Mesenchymal stem cell (in vitro differentiated cells and primary cell): ENCODE data around the gene PRR35.

ENCODE experiments used
- DNase-seq: peaks from one replicate; pipeline ENCODE4 v3.0.0-alpha.2; 2013
- H2AFZ ChIP-seq: one replicate; pipeline ENCODE4 v1.6.1; 2013; ENCODE audit warnings: low read depth, mild to moderate bottlenecking, control low read depth, inconsistent platforms, low read length, moderate library complexity
- H2AK5ac ChIP-seq: 2 replicates; pipeline ENCODE4 v1.6.1; 2013; ENCODE audit warnings: low read length, moderate library complexity, mild to moderate bottlenecking, inconsistent platforms; ENCODE audit not compliant: severe bottlenecking
- H2BK120ac ChIP-seq: one replicate; pipeline ENCODE4 v1.6.1; 2013; ENCODE audit warnings: low read depth, mild to moderate bottlenecking, inconsistent platforms, low read length, moderate library complexity
- H2BK12ac ChIP-seq, 2 experiments: one replicate each; pipeline ENCODE4 v1.6.1; 2013; ENCODE audit warnings: inconsistent platforms in 2 of 2, low read length in 2 of 2, mild to moderate bottlenecking in 2 of 2, moderate library complexity in 2 of 2, control low read depth in 1 of 2
- H2BK15ac ChIP-seq: one replicate; pipeline ENCODE4 v1.6.1; 2013; ENCODE audit warnings: mild to moderate bottlenecking, low read depth, inconsistent platforms; ENCODE audit not compliant: poor library complexity, severe bottlenecking
- H2BK5ac ChIP-seq: 2 replicates; pipeline ENCODE4 v1.6.1; 2013; ENCODE audit warnings: low read depth, mild to moderate bottlenecking, low read length, control low read depth, inconsistent platforms; ENCODE audit not compliant: poor library complexity, severe bottlenecking
- H3K14ac ChIP-seq, 2 experiments: one replicate each; pipeline ENCODE4 v1.6.1; 2013; ENCODE audit warnings: inconsistent platforms in 2 of 2, low read length in 2 of 2, control low read depth in 1 of 2, mild to moderate bottlenecking in 1 of 2, moderate library complexity in 1 of 2
- H3K18ac ChIP-seq, 2 experiments: one replicate each; pipeline ENCODE4 v1.6.1; 2013; ENCODE audit warnings: inconsistent platforms in 2 of 2, low read length in 2 of 2, control low read depth in 1 of 2, low read depth in 1 of 2, mild to moderate bottlenecking in 1 of 2
- H3K23ac ChIP-seq, 2 experiments: one replicate each; pipeline ENCODE4 v1.6.1; 2013; ENCODE audit warnings: inconsistent platforms in 2 of 2, low read length in 2 of 2, mild to moderate bottlenecking in 2 of 2, moderate library complexity in 2 of 2, control low read depth in 1 of 2
- H3K27ac ChIP-seq: 2 replicates; pipeline ENCODE4 v1.5.1; 2013; ENCODE audit warnings: mild to moderate bottlenecking, moderate library complexity, low read length, control low read depth, inconsistent platforms; ENCODE audit not compliant: poor library complexity, severe bottlenecking
- H3K27me3 ChIP-seq, 2 experiments: 2 replicates each; pipeline versions ENCODE4 v1.6.1 to v1.7.0; 2013; ENCODE audit warnings: low read length in 2 of 2, mild to moderate bottlenecking in 2 of 2, moderate library complexity in 2 of 2, control low read depth in 1 of 2, inconsistent platforms in 1 of 2; ENCODE audit not compliant: control insufficient read depth in 1 of 2, insufficient read depth in 1 of 2
- H3K36me3 ChIP-seq, 2 experiments: 2 replicates each; pipeline versions ENCODE4 v1.6.1 to v1.7.0; 2013; ENCODE audit warnings: low read length in 2 of 2, control low read depth in 1 of 2, inconsistent platforms in 1 of 2, low read depth in 1 of 2, mild to moderate bottlenecking in 1 of 2; ENCODE audit not compliant: insufficient read depth in 2 of 2, control insufficient read depth in 1 of 2
- H3K4ac ChIP-seq, 2 experiments: one replicate each; pipeline ENCODE4 v1.6.1; 2013; ENCODE audit warnings: inconsistent platforms in 2 of 2, low read length in 2 of 2, mild to moderate bottlenecking in 2 of 2, moderate library complexity in 2 of 2, control low read depth in 1 of 2, low read depth in 1 of 2
- H3K4me1 ChIP-seq: 2 replicates; pipeline ENCODE4 v1.6.1; 2013; ENCODE audit warnings: low read depth, low read length, control low read depth; ENCODE audit not compliant: control insufficient read depth, insufficient read depth
- H3K4me2 ChIP-seq: 2 replicates; pipeline ENCODE4 v1.6.1; 2013; ENCODE audit warnings: low read length, mild to moderate bottlenecking, inconsistent platforms; ENCODE audit not compliant: poor library complexity, severe bottlenecking
- H3K4me3 ChIP-seq, 2 experiments: 2 replicates each; pipeline versions ENCODE4 v1.5.1 to v1.7.0; 2013; ENCODE audit warnings: low read length in 2 of 2, mild to moderate bottlenecking in 2 of 2, control low read depth in 1 of 2, low read depth in 1 of 2; ENCODE audit not compliant: insufficient read depth in 1 of 2
- H3K79me1 ChIP-seq: replicated peaks from 2 replicates; pipeline ENCODE4 v1.6.1; 2013; ENCODE audit warnings: mild to moderate bottlenecking, control low read depth, low read length, inconsistent platforms; ENCODE audit not compliant: poor library complexity, severe bottlenecking
- H3K9ac ChIP-seq: 2 replicates; pipeline ENCODE4 v1.7.0; 2013; ENCODE audit warnings: mild to moderate bottlenecking, low read length, moderate library complexity
- H3K9me3 ChIP-seq: 2 replicates; pipeline ENCODE4 v1.7.0; 2013; ENCODE audit warnings: mild to moderate bottlenecking, low read length; ENCODE audit not compliant: control insufficient read depth
- H4K8ac ChIP-seq: one replicate; pipeline ENCODE4 v1.6.1; 2013; ENCODE audit warnings: inconsistent platforms, mild to moderate bottlenecking, low read length, moderate library complexity
- H4K91ac ChIP-seq: one replicate; pipeline ENCODE4 v1.6.1; 2013; ENCODE audit warnings: mild to moderate bottlenecking, low read length, inconsistent platforms
- WGBS: methylation state at CpG from one replicate; pipeline ENCODE4 v1.1.7; 2013; ENCODE audit warnings: mixed read lengths; 5-methylcytosine and 5-hydroxymethylcytosine counted together

PRR35 gene

GRCh38 chr16:591892-592517 lies 31.8 kb downstream of the PRR35 start:
- H2BK15ac ChIP-seq = no peak overlapping the region

GRCh38 chr16:592518-593306 lies 32.5 kb downstream of the PRR35 start:
- Histone ChIP-seq H2BK12ac (no peak overlapping the region), H3K18ac (no peak overlapping the region), H3K4me2 (no peak overlapping the region), H2BK5ac (no peak overlapping the region), H3K23ac (no peak overlapping the region), H4K91ac (peak overlapping the region; percentile 19), H3K36me3 (peaks cover 0 to 29% of the 10 kb centered on the region in 2 experiments), H2BK120ac (no peak overlapping the region), H3K9ac (no peak overlapping the region), H3K4ac (no peak overlapping the region), H4K8ac (no peak overlapping the region), H3K27me3 (no peaks in the 10 kb centered on the region), H3K79me1 (peaks cover 51% of the 10 kb centered on the region), H3K4me1 (peaks cover 45% of the 10 kb centered on the region), H2AK5ac (no peak overlapping the region), H2AFZ (no peak overlapping the region), H3K14ac (no peak overlapping the region), H3K4me3 (no peak overlapping the region), H3K9me3 (no peaks in the 10 kb centered on the region), H2BK15ac (no peak overlapping the region), H3K27ac (no peak overlapping the region)
- peak; percentile 61 for DNase-seq
- WGBS = 92% methylated on average over 24 of the region's 24 CpGs

More at GRCh38 chr16:591892-592517, 31.8 kb downstream of the PRR35 start:
- no peak for DNase-seq
- no peak overlapping the region for H2AFZ ChIP-seq
- peaks cover 51% of the 10 kb centered on the region for H3K4me1 ChIP-seq
- no peaks in the 10 kb centered on the region for H3K9me3 ChIP-seq
- no peak overlapping the region for H4K8ac ChIP-seq
- peak overlapping the region; percentile 19 for H4K91ac ChIP-seq
- 95% methylated on average over 15 of the region's 15 CpGs for WGBS
- no peak overlapping the region for H3K4me2 ChIP-seq
- H3K79me1 ChIP-seq = peaks cover 49% of the 10 kb centered on the region
- no peak overlapping the region for H3K14ac ChIP-seq
- no peak overlapping the region for H2BK12ac ChIP-seq
- H2BK5ac ChIP-seq = no peak overlapping the region
- H2AK5ac ChIP-seq = no peak overlapping the region
- no peak overlapping the region for H3K23ac ChIP-seq
- peaks cover 0 to 28% of the 10 kb centered on the region in 2 experiments for H3K36me3 ChIP-seq
- no peak overlapping the region for H2BK120ac ChIP-seq
- no peak overlapping the region for H3K27ac ChIP-seq
- no peak overlapping the region for H3K4ac ChIP-seq
- no peak overlapping the region for H3K4me3 ChIP-seq
- no peak overlapping the region for H3K18ac ChIP-seq
- no peaks in the 10 kb centered on the region for H3K27me3 ChIP-seq
- H3K9ac ChIP-seq = no peak overlapping the region

GRCh38 chr16:593406-593805 lies 33.2 kb downstream of the PRR35 start:
- Histone ChIP-seq H3K4ac (no peak overlapping the region), H4K8ac (no peak overlapping the region), H4K91ac (no peak overlapping the region), H3K9ac (no peak overlapping the region), H2AK5ac (no peak overlapping the region), H3K4me2 (no peak overlapping the region), H3K27ac (no peak overlapping the region), H2AFZ (no peak overlapping the region), H3K36me3 (peaks cover 0 to 29% of the 10 kb centered on the region in 2 experiments), H2BK5ac (no peak overlapping the region), H2BK12ac (no peak overlapping the region), H3K18ac (no peak overlapping the region), H3K14ac (no peak overlapping the region), H3K4me3 (no peak overlapping the region), H3K4me1 (peaks cover 38% of the 10 kb centered on the region), H3K79me1 (peaks cover 45% of the 10 kb centered on the region), H2BK15ac (no peak overlapping the region), H3K23ac (no peak overlapping the region), H2BK120ac (no peak overlapping the region), H3K9me3 (no peaks in the 10 kb centered on the region), H3K27me3 (no peaks in the 10 kb centered on the region)
- 95% methylated on average over 9 of the region's 9 CpGs for WGBS
- no peak for DNase-seq

GRCh38 chr16:593807-594206 lies 33.6 kb downstream of the PRR35 start:
- Histone ChIP-seq H3K9me3 (no peaks in the 10 kb centered on the region), H2BK12ac (no peak overlapping the region), H2AFZ (no peak overlapping the region), H3K79me1 (peaks cover 44% of the 10 kb centered on the region), H2BK120ac (no peak overlapping the region), H4K8ac (no peak overlapping the region), H2AK5ac (no peak overlapping the region), H3K36me3 (peaks cover 0 to 33% of the 10 kb centered on the region in 2 experiments), H3K23ac (no peak overlapping the region), H2BK15ac (no peak overlapping the region), H3K14ac (no peak overlapping the region), H3K27me3 (no peaks in the 10 kb centered on the region), H2BK5ac (no peak overlapping the region), H3K4me1 (peaks cover 36% of the 10 kb centered on the region), H3K9ac (no peak overlapping the region), H4K91ac (no peak overlapping the region), H3K27ac (no peak overlapping the region), H3K4ac (no peak overlapping the region), H3K4me2 (no peak overlapping the region), H3K4me3 (no peak overlapping the region), H3K18ac (no peak overlapping the region)
- 97% methylated on average over 16 of the region's 16 CpGs for WGBS
- no peak for DNase-seq
